Epidermal melanocyte (primary cell): ENCODE results near the gene MFAP3L.

ENCODE experiments used
- DNase-seq: peaks from one replicate; pipeline ENCODE4 v3.0.0; 2011; ENCODE audit warnings: low spot score; ENCODE audit not compliant: insufficient read length

Gene MFAP3L

DNA sequence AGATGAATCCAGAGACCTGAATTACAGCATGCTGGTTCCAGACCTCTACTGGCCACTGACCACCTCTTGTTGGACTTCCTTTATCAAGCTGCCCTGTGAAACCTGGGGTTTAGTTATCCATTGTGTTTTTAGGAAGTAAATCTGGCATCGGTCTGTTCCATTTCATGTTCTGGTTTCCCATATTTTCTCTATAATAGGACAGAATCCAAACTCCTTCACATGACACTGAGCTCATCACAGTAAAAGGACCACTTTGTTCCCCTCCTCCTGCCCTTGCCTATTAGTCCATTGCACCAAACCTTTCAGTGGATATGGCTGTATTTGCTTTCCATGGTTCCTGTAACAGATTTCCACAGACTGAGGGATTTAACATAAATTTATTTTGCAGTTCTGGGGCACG lies 4.0 kb downstream of the MFAP3L start:
- peak; percentile 37 for DNase-seq

DNA sequence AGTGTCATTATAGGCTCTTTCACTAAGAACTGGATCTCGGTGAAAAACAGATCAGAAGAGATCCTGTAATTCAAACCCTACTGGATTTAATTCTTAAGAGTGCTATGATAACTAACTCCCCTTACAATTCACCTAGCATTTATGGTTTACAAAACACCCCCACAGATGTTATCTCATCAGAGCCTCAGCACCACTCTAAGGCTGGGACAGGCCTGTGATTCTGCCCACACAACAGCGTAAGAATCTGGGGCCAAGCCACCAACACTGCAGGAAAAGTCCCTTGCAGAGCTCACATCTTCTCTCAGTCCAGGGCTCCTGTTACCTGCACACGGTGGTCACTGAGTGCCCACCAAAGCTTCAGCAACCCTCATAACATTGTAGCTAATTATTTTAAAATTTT lies 8.9 kb downstream of the MFAP3L start:
- DNase-seq = no peak

DNA sequence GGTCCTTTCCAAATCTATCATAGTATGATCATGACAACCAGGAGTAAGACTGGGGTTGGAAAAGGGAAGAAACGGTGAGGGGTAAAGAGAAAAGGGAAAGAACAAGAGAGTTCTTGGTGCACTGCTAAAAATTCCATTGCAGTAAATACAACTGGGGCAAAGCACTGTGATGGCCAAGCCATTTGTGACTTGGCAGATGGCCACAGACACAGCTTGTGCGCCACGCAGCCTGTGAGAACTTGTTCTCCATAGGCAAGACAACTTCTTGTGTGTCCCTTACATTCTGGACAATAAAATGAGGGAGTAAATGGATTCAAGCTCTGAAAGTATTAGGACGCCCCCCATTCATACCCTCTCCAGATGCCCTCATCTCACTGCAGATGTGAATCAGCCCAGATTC lies 10.9 kb downstream of the MFAP3L start:
- DNase-seq = no peak

DNA sequence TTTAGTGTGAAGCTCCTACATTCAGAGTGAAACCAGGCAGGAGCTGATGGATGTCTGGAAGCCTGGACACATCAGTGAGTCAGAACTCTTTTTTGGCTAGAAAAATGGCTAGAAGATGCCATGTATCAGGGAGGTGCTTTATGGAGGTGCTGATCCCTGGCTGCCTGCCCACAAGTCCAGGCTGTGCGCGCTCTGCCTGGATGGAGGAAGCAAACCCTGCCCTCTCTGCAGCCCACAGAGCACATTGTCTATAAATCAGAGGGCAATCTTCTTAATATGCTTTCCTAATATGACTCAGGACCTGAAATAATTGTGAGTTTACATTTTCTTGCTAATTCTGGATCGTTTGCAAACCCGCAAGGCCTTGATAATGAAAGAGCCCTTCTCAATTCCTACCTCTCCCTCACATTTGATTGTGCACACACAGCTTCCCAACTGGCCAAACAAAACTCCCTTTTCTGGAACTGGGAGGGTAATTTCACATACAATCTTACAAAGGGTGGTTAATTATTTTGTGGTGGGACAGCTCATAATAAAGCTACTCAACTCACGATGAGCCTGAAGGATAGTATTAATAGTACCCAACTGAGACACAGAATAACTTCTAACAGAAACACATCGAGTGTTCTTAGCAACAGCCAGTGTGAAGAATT lies 11.7 kb downstream of the MFAP3L start:
- no peak for DNase-seq

DNA sequence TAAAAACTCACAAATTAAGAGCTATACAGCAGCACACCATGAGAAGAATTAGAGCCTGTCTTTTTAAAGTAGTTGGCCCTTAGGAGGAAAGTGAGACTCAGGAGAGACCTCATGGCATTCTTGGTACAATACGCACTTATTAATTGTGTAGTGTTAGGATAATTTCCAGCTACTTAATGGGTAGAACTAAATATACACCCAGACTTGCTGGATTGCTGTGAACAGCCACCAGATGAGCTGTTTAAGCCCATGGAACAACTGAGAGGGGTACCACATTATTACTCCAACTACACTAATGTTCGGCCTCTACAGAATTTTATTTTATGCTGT lies 13.6 kb downstream of the MFAP3L start:
- no peak for DNase-seq

DNA sequence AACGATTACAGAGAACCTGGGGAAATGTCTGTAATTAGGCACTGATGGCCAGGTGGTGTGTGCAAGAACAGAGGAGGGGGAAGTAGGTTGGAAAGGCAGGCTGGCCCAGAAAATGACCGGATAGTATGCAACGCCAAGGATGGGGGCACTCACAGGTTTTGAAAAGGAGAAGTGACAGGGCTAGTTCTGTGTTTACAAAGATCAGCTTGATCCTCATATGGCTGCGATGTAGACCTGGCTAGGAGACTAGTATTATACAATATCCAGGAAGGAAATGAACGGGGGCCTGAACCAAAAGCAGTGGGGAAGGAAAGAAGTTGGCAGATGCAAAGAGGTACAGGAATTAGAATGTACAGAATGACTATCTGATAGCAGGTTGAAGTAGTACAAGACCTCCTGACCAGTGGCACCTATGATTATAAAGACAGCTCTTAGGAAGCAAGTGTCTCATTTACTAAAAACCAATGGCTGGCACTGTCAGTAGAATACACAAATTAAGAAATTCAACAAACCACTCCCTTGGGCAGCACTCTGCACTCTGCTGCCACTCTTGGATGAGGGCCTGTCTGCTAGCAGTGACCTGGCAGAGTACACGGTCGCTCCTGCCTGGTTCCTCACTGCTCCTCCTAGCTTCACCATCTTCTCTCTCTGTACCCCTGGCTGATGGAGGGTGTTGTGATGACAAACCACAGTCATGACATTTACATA lies 14.1 kb downstream of the MFAP3L start:
- no peak for DNase-seq

DNA sequence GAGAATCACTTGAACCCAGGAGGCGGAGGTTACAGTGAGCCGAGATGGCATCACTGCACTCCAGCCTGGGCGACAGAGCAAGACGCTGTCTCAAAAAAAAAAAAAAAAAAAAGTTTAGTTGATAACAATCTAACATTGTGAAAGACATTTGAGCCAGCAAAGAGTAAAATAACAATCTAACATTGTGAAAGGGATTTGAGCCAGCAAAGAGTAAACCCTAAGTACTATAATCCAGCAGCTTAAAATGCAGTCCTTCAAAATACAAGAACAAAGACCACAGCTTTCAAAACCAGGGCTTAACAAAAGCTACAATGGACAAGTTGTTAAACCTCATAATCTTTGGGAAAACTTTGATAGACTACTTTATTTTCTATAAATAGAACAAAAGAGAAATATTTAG lies 16.9 kb downstream of the MFAP3L start:
- no peak for DNase-seq

DNA sequence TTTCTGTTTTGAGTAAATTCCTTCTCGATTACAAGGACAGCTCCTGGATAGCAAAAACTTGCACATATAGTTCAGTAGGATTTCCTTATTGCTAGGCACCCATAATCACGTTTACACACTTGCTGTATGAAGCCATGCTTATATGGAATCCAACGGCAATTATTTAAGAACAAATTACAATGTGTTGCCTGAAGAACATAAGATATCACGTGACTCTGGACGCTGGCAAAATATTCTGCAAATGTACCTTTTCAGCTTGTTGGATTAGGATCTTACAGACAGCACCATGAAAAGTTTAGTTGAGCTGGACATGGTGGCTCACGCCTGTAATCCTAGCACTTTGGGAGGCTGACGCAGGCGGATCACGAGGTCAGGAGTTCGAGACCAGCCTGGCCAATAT lies 17.4 kb downstream of the MFAP3L start:
- DNase-seq = no peak

DNA sequence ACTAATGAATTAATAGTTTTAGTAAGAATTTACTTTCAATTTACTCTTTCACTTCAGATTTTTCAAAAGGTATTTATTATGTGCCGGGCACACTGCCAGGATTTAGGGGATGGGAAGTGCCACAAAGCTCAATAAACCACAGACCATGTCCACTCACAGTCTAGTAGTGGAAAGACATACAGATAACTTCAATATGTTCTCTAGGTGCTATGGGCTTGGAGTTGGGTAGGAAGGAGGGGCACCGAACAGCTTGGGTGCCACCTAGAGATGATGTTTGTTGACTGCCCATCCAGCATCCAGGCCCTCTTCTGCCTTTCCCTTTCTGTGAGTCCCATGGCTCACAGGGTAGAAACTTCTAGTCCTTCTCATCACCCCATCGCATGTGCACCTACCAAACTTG lies 17.8 kb downstream of the MFAP3L start:
- DNase-seq = no peak

DNA sequence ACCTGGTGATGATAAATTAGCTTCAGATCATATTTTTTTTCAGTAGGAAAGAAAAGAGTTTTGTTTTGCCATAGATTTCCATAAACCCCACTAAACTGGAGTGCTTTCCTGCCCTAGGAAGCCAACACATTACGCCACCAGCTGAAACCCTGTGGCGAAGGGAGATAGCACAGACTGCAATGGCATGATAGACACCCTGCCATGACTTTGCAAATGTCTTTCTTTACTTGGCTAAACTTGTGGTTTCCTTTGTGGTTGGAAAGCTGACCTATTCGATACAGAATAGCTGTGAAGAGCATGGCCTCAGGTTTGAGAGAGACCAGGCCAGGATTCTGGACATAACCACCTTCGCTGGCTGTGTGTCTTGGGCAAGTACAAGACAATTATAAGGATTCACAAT lies 19.1 kb downstream of the MFAP3L start:
- DNase-seq = no peak

DNA sequence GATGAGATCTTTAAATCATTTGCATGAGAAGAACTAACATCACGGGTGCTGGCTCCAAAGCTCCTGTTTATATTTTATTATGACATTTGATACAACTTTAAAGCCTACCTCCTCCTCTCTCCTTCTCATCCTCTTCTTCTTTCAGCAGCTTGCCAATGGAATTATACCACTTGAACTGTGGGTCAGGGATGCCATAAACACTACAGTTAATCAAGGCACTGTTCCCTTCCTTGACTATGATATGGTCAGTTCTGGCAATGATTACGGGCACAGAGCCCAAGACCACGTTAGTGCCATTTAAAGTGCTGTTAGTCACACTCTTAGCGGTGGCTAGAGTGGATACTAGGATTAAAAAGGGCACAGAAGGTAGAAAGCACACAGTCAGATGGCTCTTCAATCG lies 20.7 kb downstream of the MFAP3L start:
- DNase-seq = no peak

DNA sequence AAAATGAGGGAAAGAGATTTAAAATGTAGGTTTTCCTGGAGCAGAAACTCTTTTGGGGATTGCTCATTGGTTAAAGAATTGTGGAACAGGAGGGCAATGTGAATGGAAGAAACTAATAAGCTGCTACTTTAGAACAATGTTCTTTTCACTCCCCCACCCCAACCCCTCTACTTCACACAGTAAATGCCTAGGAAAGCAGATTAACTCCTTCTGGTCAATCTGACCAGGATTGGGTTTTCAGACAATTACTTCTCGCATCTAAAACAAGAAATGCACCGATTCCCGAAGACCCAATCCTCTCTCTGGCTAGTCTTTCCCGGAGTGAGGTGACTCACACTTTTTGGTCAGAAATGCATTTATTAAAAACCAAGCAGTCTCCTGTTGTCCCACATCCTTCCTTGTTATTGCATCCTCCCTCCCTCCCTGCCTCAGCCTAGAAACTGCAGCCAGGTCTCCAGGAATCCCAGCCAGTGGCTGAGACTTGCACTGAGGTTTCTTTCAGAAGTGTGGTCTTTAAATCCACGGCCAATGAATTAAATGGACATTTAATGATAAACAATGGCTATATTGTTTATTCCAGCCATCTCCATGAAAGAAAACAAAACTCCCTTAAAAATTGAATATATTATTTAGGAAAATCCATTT lies 21.4 kb downstream of the MFAP3L start:
- DNase-seq = no peak

DNA sequence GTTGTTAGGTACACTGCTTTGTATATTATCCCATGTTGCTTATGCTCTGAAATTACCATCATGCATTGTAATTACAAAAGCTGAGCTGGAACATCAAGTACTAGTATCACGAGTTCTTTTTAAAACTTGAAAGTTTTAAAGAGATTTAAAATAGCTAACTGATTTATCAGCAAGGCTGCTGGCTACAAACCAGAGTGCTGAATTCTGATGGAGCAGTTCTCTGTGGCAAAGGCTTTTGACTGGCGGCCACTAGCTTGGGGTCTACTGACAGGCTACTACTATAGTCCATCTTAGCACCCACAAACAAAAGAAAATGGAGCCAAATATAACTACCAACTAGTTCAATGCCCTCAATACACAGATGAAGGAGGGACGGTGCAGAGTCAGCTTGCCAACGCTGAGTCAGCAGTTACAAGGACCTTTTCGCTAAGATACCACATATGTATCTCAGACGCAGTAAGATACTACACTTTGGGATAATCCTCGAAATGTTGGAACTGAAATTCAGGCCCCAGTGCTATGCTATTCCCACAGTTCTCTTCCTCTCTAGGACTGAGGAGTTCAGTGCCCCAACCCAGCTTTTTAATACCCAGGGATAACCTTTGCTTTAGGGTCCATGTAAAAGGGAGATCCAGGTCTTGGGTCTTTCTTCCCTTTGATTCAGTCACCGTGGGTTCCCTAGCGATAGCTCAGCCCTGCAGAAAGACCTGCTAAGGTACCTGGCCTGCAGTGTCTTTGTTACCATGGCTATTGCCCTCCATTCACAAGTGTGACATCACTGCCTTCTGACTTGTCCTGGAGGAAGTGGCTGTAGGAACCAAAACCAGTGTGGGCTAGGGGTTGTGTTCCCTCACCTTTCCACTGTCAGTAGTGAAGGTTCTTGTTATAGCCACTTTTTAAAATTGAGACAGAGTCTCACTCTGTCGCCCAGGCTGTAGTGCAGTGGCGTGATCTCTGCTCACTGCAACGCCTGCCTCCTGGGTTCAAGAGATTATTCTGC lies 22.8 kb downstream of the MFAP3L start:
- no peak for DNase-seq

DNA sequence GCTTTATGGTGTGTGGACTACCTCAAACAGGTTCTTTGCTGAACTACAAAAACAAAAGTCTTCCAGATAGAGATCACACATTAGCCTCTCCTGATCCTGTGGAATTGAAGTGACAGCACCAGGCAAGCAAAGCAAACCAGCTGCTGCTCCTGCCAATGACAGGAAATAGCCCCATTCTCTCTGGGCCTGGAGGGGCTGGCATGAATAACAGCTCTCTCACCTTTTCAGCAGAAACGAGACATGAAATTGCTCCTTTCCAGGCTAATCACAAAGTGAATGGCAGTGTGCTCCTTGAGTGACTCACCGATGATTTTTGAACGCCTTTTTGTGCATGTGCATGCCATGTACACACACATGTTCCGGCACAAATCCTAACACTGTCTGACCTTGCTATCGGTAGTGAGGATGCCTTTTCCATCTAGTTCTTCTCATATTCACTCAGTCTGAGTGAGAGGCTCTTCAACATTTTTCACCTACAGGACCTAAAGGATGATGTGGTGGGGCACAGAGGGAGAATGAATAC lies 24.4 kb downstream of the MFAP3L start:
- no peak for DNase-seq

DNA sequence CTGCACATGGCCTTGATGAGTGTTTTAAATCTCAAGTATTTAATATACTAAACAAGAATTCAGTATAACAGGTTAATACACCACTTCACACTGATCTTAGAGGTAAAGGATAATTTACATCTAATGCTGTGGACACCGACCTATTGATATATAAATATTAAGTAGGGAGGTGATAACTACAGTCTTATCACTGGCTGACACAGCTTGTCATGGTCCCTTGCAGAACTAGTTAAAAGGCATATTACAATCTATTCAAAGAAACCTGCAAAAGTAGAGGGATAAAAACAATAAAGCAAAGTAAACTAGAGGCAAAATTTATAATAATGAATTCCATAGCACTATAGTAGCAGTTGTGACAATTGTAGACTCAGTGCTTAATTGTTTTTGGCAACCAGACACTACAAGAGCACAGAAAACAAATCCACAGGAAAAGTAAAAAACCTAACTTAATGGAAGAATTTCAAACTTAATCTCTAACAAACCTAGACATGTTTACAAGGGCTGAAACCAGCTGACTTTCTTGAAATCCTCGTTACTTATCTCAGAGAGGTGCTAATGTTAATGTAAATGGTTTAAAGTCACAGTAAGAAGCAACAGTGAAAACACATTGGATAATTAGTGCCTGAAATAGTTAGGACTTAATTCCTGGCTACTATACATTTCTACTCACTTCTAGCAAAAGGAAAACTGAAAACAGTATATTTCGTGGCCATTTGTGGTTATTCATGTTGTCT lies 25.0 kb downstream of the MFAP3L start:
- DNase-seq = no peak

DNA sequence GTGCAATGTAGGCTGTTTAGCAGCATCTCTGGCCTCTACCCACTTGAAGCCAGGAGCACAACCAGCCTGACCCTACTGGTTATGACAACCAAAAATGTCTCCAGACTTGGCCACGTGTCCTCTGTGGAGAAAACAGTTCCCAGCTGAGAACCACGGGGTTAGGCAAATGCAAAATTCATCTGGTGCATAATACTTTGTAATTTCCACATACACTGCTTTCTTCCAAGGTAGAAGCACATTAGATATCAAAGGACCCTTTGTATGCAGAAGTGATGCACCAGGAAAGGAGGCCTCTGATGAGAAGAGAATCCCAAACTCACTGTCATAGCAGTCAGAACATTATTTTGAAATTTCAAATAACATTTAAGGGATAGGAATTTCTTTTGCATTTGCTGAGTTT lies 26.3 kb downstream of the MFAP3L start:
- no peak for DNase-seq

DNA sequence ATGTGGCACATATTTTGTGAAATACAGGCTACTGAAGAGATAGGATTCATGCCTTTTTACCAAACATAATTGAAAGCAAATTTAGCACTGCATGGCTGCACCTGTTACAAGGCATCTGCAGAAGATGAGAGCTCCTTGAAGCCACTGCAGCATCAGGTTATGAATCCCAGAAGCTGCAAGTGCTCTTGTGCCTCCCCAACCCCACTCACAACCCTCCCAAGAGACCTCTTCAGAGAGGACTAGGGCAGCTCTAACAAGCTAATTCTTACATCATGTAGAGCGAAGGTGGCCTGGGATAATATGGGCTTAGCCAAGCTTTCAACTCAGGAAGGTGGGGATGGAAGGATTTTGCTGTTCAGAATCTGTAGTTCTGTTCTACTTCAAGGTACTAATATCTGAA lies 27.2 kb downstream of the MFAP3L start:
- DNase-seq = no peak

DNA sequence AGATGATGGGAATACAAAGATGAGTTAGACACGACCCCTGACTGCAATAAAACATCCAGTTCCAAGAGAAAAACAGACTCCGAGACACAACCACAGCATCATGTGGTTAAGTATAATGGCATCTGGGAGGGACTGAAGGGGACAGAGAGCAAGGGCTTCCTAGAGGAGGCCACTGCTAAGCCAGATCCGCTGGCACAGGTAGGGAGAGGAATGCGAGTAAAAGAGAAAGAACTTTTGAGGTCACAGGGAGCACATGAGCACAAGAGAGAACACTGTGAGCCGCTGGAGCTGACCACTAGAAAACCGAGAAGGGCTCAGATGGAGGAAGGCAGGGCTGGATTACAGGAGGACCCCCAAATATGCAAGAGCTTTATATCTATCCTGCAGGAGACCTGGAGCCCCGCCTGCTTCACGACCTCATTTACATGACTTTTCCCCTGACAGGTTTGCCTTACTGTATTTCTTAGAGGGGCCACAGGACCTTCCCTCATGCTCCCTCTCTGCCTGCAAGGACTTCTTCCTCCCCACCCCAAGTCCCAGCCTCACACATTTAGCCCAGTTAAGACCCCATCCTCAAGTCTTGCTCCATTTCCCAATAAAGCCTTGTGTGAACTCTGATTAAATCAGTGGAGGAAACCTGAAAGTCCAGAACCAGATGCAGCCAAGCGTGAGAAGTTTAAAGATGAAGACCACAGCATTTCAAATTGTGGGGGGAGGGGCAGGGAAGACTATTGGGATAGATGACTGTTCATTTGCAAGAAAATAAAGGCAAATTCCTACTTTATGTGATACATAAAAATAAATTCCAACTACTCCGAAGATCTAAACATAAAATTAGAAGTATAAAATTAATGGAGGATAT lies 29.6 kb downstream of the MFAP3L start:
- no peak for DNase-seq

DNA sequence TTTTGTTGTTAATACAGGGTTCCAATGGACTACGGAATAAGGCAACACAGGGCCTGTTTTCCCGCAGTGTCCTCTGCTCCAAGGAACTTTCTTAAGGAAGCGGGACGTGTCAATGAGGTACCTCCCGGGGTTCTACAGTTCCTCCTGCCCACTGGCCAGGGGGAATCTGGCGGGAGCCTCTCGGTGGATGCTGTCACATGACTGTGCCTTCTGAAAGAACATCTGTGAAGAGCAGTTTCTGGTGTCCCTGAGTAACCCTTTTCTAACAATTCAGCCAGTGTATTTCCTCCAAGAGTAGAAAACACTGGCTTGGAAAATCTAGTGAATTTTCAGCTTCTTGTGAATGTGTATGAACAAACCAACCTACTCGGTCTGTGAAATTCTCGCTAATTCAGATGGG lies 32.7 kb downstream of the MFAP3L start:
- DNase-seq = peak; percentile 83

DNA sequence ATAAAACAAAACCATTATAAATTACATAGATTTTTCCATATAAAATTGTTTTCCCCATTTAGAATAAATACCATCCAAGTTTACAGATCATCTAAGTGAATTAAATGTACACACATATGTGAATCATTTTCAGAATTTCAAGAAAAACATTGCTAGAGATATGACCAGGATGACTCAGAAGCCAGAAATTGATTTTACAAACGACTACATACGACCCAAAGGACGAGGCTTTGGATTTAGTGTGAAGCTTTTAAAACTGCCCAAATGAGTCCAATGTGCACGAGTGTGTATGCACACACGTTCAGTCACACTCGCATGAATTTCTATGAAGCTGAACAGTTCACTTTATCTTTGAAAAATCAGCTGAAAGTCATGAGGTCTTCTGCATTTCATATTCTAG lies 37.9 kb downstream of the MFAP3L start:
- no peak for DNase-seq
